ENCODE measurements around the gene CLIP2.

CLIP2 gene

GRCh38 chr7:74449144-74449543, 159.9 kb downstream of the CLIP2 start:
- no peak for DNase-seq

- peak; percentile 81 for DNase-seq
Measured at GRCh38 chr7:74449809-74450397, 160.7 kb downstream of the CLIP2 start.

- no peak for DNase-seq
Measured at GRCh38 chr7:74452748-74453321, 163.6 kb downstream of the CLIP2 start.

- peak; percentile 53 for DNase-seq
Measured at GRCh38 chr7:74453322-74454011, 164.3 kb downstream of the CLIP2 start, which contains the start of gene GTF2IRD1. Gene GTF2IRD1 (plus strand): TSS chr7:74453906. CDS start chr7:74508081, 54,175 bp downstream.

GRCh38 chr7:74454021-74454924, 165.1 kb downstream of the CLIP2 start:
- peak; percentile 10 for DNase-seq

- DNase-seq: no peak
Measured at GRCh38 chr7:74454925-74455288, 165.7 kb downstream of the CLIP2 start.

GRCh38 chr7:74455291-74455804, 166.1 kb downstream of the CLIP2 start:
- DNase-seq: no peak

All from stimulated activated CD4-positive, alpha-beta T cell treated with anti-CD3 and anti-CD28 coated beads, Interleukin-4, amount 100 ng/mL, for 24 hours (primary cell).